GM18519 (cell line): ENCODE measurements around the gene ADAR.
"Not testable (repeated sequence)": the region's sequence is repeated elsewhere in the genome, so short reads cannot be mapped to it uniquely, and the experiment has no call there.

Source experiments
- ATAC-seq: cut with Tn5 transposase; IDR thresholded peaks from one replicate; pipeline ENCODE4 v1.9.1; 2021; ENCODE audit warnings: mild to moderate bottlenecking, moderate library complexity; ENCODE audit not compliant: unreplicated experiment, low FRiP score

The ADAR gene

GRCh38 chr1:154607609-154608396 lies at the start of gene ADAR:
Gene ADAR, minus strand, starts transcription at chr1:154608186. Its CDS starts 180 bp downstream, at chr1:154608006.
- ATAC-seq, result peak; percentile 44

- ATAC-seq, result no peak
Measured at GRCh38 chr1:154657556-154657955, 49.6 kb upstream of the ADAR start.

GRCh38 chr1:154652893-154653292 lies 44.9 kb upstream of the ADAR start:
- no peak for ATAC-seq

GRCh38 chr1:154644724-154645123 lies 36.7 kb upstream of the ADAR start:
- not testable (repeated sequence) for ATAC-seq

- no peak for ATAC-seq
Measured at GRCh38 chr1:154641534-154641933, 33.5 kb upstream of the ADAR start.

GRCh38 chr1:154639876-154640275 lies 31.9 kb upstream of the ADAR start:
- no peak for ATAC-seq

GRCh38 chr1:154635171-154635570 lies 27.2 kb upstream of the ADAR start:
- ATAC-seq, result no peak

- ATAC-seq, result no peak
Measured at GRCh38 chr1:154629675-154630073, 21.7 kb upstream of the ADAR start.

- ATAC-seq, result no peak
Measured at GRCh38 chr1:154629061-154629674, 21.2 kb upstream of the ADAR start.

GRCh38 chr1:154628121-154628405 lies 20.1 kb upstream of the ADAR start:
- no peak for ATAC-seq

GRCh38 chr1:154627257-154628120 lies 19.5 kb upstream of the ADAR start:
- no peak for ATAC-seq

- ATAC-seq, result no peak
Measured at GRCh38 chr1:154626456-154627256, 18.7 kb upstream of the ADAR start.

- ATAC-seq, result no peak
Measured at GRCh38 chr1:154624746-154625643, 17.0 kb upstream of the ADAR start.

- ATAC-seq, result no peak
Measured at GRCh38 chr1:154623358-154623757, 15.4 kb upstream of the ADAR start.

- no peak for ATAC-seq
Measured at GRCh38 chr1:154622503-154623039, 14.6 kb upstream of the ADAR start.

- ATAC-seq, result no peak
Measured at GRCh38 chr1:154621875-154622274, 13.9 kb upstream of the ADAR start.

GRCh38 chr1:154620751-154621150 lies 12.8 kb upstream of the ADAR start:
- no peak for ATAC-seq

- ATAC-seq, result no peak
Measured at GRCh38 chr1:154619181-154619948, 11.4 kb upstream of the ADAR start.
